ENCODE data around the gene OPCML. TPM values are rescaled to one million over a fixed set of nuclear protein-coding genes. Genes with fewer than 3 reads are reported as not detected.

OPCML gene
- total and polyA plus RNA-seq, 7 donors, result 0.01 to 0.80 (median 0.07) TPM; not detected in 4

DNA sequence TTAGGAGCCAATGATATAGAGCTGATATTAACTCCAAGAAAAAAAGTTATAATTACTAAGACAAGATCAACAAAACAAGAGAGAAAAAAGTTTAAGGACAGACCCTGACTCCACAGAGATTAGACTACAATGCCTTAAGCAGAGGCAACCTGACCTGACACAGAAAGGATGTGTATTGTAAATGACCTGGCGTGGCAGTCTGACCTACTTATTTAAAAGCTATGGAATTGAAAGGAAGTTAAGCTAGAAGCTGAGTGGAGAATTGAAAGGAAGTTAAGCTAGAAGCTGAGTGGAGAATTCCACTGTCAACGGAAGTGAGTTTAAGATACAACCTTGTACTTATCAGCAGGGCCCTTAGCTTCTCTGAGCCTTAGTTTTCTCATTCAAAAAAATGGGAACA, 885.4 kb downstream of the OPCML start:
- H3K27me3 ChIP-seq (ENCODE audit: insufficient read depth in 3 of 3, low read length in 2 of 3), result peaks cover 0 to 6% (median 0%) of the 10 kb centered on the region in 3 donors
- no peak for DNase-seq
- TF ChIP-seq, protein P1, sequence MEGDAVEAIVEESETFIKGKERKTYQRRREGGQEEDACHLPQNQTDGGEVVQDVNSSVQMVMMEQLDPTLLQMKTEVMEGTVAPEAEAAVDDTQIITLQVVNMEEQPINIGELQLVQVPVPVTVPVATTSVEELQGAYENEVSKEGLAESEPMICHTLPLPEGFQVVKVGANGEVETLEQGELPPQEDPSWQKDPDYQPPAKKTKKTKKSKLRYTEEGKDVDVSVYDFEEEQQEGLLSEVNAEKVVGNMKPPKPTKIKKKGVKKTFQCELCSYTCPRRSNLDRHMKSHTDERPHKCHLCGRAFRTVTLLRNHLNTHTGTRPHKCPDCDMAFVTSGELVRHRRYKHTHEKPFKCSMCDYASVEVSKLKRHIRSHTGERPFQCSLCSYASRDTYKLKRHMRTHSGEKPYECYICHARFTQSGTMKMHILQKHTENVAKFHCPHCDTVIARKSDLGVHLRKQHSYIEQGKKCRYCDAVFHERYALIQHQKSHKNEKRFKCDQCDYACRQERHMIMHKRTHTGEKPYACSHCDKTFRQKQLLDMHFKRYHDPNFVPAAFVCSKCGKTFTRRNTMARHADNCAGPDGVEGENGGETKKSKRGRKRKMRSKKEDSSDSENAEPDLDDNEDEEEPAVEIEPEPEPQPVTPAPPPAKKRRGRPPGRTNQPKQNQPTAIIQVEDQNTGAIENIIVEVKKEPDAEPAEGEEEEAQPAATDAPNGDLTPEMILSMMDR (IDR thresholded peaks at IDR 0.05), result no peak
- H3K4me1 ChIP-seq, result no peaks in the 10 kb centered on the region
- no peak overlapping the region for H3K27ac ChIP-seq
- ATAC-seq, result no peak
- WGBS, 3 donors, result 73 to 85% (median 74%) methylated on average over 2 of the region's 2 CpGs
- intact Hi-C loops (cut with DNase I), result no loop called here
- no peaks in the 10 kb centered on the region for H3K36me3 ChIP-seq (ENCODE audit: insufficient read depth in 1 of 2, low read depth in 1 of 2)
- H3K4me3 ChIP-seq, result no peak overlapping the region
- H3K9me3 ChIP-seq, result no peaks in the 10 kb centered on the region

DNA sequence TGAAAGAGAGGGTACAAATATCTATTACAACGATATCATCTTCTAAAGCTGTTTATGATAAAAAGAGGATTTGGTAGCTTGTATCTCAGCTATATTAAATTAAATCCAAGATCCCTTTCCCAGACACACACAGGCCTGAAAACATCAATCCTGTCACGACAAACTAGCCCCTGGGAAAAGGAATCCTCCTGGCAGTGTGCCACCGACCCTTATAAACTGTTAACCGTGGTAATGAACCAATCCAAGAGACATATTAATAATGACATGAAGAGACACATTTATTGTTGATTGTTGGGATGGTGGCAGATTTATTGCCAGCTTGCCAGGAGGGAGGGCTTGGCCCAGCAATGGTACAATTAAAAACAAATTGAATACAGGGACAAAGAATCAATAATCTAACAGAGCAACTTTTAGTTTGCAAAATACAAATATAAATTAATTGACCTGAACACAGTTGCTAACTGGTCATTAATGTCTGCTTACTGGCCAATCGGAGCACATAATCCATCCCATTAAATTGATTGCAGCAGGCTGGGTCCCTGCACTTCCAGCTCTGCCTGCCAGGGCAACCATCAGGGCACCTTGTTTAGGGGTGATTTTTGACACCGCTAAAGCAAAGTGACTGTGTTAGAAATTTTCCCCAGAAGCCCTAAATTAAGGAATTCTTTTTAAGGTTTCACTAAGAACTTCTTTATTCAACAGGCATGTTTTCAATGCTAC, 887.6 kb downstream of the OPCML start:
- H3K4me3 ChIP-seq, result no peak overlapping the region
- H3K36me3 ChIP-seq (ENCODE audit: insufficient read depth in 1 of 2, low read depth in 1 of 2), result no peaks in the 10 kb centered on the region
- ATAC-seq, result no peak
- no peaks in the 10 kb centered on the region for H3K9me3 ChIP-seq
- no peaks in the 10 kb centered on the region for H3K4me1 ChIP-seq
- 31 to 40% (median 38%) methylated on average over 6 of the region's 6 CpGs for WGBS, 3 donors
- H3K27me3 ChIP-seq (ENCODE audit: insufficient read depth in 3 of 3, low read length in 2 of 3), result peaks cover 0 to 6% (median 0%) of the 10 kb centered on the region in 3 donors
- TF ChIP-seq, protein P1 (IDR thresholded peaks at IDR 0.05), result no peak
- H3K27ac ChIP-seq, result no peak overlapping the region
- intact Hi-C loops (cut with DNase I), result no loop called here
- DNase-seq, result no peak

DNA sequence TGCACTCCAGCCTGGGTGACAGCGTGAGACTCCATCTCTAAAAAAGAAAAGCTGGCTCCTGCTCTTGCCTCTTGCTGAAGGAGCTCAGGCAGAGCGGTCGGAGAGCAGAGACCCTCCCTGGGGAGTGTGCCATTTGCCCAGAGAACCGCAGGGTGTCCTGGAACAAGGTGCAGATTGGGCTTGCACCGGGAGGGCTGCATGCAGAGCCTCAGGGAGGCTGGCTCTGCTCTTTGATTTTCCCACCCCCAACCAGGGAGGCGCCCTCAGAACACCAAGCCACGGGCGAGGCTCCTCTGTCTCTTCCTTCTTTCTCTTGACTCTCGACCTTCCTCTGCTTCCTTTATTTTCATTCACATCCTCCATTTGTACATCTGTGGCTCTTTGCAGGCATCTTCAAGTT, 889.1 kb downstream of the OPCML start:
- Histone ChIP-seq H3K9me3 (no peaks in the 10 kb centered on the region), H3K4me3 (no peak overlapping the region), H3K27ac (no peak overlapping the region), H3K27me3 (ENCODE audit: insufficient read depth in 3 of 3, low read length in 2 of 3) (peaks cover 0 to 6% (median 0%) of the 10 kb centered on the region in 3 donors), H3K36me3 (ENCODE audit: insufficient read depth in 1 of 2, low read depth in 1 of 2) (no peaks in the 10 kb centered on the region), H3K4me1 (no peaks in the 10 kb centered on the region)
- WGBS, 3 donors, result 39 to 61% (median 55%) methylated on average over 9 of the region's 9 CpGs
- TF ChIP-seq, protein P1 (IDR thresholded peaks at IDR 0.05), result no peak
- intact Hi-C loops (cut with DNase I), result no loop called here
- no peak for ATAC-seq
- DNase-seq, result no peak

DNA sequence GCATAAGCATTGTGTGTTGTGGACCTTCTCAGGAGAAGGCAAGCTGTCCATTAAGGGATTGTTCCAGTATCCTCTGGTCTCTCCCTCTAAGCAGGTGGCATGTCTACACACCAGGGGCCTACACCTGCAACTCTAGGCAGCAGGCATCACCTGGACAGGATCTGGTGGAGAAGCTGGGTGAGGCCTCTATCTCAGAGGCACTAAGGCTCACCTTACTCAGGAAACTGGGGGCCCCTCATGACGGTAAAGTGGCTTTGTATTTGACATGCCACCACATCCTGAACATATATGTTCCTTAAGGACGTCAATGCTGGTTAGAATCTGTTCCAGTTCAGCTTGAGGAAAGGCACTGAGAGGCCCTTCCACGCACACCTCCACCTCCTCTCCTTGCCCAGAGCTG, 891.3 kb downstream of the OPCML start:
- Histone ChIP-seq H3K9me3 (no peaks in the 10 kb centered on the region), H3K27me3 (ENCODE audit: insufficient read depth in 3 of 3, low read length in 2 of 3) (peaks cover 0 to 1% (median 0%) of the 10 kb centered on the region in 3 donors), H3K27ac (no peak overlapping the region), H3K4me3 (no peak overlapping the region), H3K4me1 (no peaks in the 10 kb centered on the region), H3K36me3 (ENCODE audit: insufficient read depth in 1 of 2, low read depth in 1 of 2) (no peaks in the 10 kb centered on the region)
- DNase-seq, result no peak
- ATAC-seq, result no peak
- intact Hi-C loops (cut with DNase I), result no loop called here
- WGBS, 3 donors, result 78 to 96% (median 80%) methylated on average over 3 of the region's 3 CpGs
- TF ChIP-seq, protein P1 (IDR thresholded peaks at IDR 0.05), result no peak

DNA sequence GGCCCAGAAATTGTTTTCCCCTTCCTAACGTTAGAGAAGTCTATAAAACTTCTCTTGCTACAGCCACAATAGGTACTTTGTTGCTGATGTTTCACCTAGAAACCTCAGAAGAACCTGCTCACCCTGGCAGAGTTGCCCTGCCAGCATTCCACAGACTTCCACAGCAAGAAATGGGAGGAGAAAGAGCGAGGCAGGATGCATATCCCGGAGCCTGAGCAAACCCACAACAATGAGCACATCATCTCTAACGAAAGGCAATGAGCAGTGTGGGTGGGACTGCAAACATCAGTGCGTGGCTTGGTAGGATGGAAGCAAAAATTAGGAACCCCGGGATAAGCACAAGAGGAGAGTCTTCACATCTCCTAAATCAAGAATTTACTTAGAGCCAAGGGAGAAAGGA, 892.3 kb downstream of the OPCML start:
- intact Hi-C loops (cut with DNase I), result no loop called here
- Histone ChIP-seq H3K27me3 (ENCODE audit: insufficient read depth in 3 of 3, low read length in 2 of 3) (no peaks in the 10 kb centered on the region), H3K4me1 (no peaks in the 10 kb centered on the region), H3K27ac (no peak overlapping the region), H3K36me3 (ENCODE audit: insufficient read depth in 1 of 2, low read depth in 1 of 2) (no peaks in the 10 kb centered on the region), H3K9me3 (no peaks in the 10 kb centered on the region), H3K4me3 (no peak overlapping the region)
- TF ChIP-seq, protein P1 (IDR thresholded peaks at IDR 0.05), result no peak
- 73 to 83% (median 73%) methylated on average over 6 of the region's 6 CpGs for WGBS, 3 donors
- no peak for ATAC-seq
- no peak for DNase-seq

All from psoas muscle (tissue), 8 donors.